Putamen (tissue), 1 donor: Measurements from ENCODE around the gene INSR.
"Not testable (repeated sequence)": the region's sequence is repeated elsewhere in the genome, so short reads cannot be mapped to it uniquely, and the experiment has no call there.

Experiments used
- DNase-seq: peaks from one replicate; pipeline ENCODE4 v3.0.0-alpha.2; 2016; ENCODE audit warnings: low spot score

Gene INSR

GRCh38 chr19:7293762-7294557 lies at the start of gene INSR:
TSS of gene INSR (minus strand) at chr19:7294414. CDS start at chr19:7293891, 523 bp downstream.
- DNase-seq: peak; percentile 91

GRCh38 chr19:7342143-7342542 lies 47.9 kb upstream of the INSR start:
- no peak for DNase-seq

DNA sequence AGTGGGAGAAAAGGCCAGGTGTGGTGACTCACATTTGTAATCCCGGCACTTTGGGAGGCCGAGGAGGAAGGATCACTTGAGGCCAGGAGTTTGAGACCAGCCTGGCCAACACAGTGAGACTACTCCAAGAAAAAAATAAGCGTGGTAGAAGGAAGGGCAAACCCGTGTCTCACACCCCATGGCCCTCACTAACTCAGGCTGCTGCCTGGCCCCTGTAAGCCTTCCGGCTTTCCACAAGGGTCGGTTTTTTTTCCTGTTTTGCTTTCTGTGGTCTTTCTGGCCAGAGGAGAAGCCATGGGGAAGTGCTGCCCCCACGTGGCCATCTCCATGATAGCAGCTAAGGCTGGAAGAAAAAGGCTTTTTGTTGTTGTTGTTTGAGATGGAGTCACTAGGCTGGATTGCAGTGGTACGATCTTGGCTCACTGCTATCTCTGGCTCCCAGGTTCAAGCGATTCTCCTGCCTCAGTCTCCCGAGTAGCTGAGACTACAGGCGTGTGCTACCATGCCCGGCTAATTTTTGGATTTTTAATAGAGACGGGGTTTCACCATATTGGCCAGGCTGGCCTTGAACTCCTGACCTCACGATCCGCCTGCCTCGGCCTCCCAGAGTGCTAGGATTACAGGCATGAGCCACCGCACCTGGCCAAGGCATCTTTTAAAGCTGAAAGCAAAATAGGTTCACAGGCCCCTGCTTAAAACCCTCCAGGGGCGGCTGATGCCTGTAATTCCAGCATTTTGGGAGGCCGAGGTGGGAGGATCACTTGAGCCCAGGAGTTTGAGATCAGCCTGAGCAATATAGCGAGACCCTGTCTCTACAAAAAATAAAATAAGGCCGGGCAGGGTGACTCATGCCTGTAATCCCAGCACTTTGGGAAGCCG lies 47.0 kb upstream of the INSR start:
- peak; percentile 58 for DNase-seq

GRCh38 chr19:7337380-7338194 lies 43.4 kb upstream of the INSR start:
- DNase-seq: peak; percentile 15

DNA sequence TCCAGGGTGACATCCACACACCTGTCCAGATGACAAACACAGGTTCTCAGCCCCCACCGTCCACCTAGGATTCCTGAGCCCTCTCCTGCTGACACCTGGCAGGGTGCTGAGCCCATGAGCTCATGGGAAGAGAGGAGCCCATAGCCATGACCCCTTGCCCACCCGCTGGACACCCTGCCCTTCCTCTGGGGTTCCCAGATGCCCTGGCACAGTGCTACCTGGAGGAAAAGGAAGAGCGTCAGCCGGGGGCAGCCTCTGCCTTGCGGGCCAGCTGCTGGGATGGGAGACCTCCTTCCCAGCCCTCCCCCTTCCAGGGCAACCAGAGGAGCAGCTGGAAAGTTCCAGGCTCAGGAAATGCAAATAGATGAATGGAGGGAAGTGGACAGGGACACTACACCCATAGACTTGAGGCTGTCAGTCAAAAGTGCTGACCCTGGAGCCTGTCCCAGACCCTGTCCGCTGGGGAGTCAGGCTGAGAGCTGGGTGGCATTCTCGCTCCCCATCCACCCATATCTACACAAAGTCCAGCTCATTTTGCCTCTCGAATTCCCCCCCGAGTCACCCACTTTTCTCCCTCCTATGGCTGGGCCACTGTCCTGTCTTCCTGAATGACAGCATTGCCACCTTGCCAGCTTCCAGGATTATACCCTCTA lies 42.2 kb upstream of the INSR start:
- no peak for DNase-seq

- no peak for DNase-seq
Observed at GRCh38 chr19:7333198-7334118, 39.2 kb upstream of the INSR start.

DNA sequence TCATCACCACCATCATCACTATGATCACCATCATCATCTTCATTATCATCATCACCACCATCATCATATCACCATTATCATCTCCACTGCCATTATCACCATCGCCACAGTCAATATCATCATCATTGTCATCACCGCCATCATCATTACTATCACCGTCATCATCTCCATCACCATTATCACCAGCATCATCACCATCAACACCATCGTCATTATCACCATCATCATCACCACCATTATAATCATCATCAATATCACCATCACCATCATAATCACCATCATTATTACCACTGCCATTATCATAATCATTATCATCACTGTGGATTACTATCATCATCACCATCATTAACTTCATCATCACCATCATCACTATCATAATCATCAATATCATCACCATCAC lies 37.2 kb upstream of the INSR start:
- no peak for DNase-seq

DNA sequence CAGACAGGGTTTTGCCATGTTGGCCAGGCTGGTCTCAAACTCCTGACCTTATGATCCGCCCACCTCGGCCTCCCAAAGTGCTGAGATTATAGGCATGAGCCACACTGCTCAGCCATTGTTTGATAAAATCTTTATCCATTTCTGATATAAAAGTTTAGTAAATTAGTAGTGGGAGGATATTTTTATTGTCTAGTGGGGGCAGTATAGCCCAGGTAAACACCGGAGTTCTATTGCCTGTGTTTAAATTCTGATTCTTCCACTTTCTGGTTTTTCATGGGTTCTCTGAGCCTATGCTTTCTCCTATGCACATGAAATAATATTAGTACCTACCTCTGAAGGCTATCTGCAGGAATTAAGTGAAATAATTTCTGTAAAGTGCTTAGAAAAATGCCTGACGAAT lies 34.4 kb upstream of the INSR start:
- no peak for DNase-seq

GRCh38 chr19:7327802-7328201 lies 33.6 kb upstream of the INSR start:
- DNase-seq: no peak

DNA sequence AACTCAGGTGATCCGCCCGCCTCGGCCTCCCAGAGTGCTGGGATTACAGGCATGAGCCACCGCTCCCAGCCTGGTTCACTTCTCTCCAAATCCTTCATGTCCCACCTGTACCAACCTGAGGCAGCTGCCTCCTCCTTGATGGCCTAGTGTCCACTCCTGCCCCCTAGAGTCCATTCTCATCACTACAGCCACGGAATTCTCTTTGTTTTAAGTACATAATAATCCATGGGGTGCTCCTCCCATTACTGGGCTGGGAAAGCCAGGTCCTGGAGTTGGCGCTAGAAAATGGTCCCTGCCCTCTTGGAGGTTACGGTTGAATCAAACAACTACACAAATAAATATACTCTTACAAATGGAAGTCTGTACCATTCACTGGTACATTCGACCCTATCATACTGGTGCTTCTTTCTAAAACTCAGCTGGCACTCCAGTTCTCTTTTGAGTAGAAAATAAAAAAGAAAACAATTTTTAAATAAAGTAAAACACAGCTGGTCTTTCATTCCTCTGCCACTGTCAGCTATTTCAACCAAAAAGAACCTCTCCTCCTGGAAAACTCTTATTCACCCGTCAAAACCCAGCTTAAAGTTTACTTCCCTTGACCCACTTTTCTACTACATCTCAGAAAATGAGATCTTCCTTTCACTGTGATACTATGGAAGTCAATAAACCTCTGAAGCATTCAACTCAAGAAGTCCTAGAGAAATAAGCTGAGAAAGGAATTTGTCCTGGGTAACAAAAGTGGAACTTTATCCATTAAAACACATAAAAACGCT lies 32.1 kb upstream of the INSR start:
- no peak for DNase-seq

- DNase-seq: no peak
Observed at GRCh38 chr19:7318176-7318575, 24.0 kb upstream of the INSR start.

- DNase-seq: no peak
Observed at GRCh38 chr19:7312816-7313215, 18.6 kb upstream of the INSR start.

DNA sequence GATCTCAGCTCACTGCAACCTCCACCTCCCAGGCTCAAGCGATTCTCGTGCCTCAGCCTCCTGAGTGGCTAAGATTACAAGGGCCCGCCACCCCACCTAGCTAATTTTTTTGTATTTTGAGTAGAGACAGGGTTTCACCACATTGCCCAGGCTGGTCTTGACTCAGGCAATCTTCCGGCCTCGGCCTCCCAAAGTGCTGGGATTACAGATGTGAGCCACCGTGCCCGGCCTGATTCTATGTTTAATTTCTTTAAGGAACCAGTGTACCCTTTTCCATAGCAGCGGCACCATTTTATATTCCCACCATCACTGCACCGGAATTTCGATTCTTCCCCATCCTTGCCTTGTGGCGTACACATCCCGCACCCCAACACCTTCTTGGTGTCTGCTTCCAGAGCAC lies 17.7 kb upstream of the INSR start:
- DNase-seq: no peak

GRCh38 chr19:7308327-7308726 lies 14.1 kb upstream of the INSR start:
- DNase-seq: not testable (repeated sequence)

DNA sequence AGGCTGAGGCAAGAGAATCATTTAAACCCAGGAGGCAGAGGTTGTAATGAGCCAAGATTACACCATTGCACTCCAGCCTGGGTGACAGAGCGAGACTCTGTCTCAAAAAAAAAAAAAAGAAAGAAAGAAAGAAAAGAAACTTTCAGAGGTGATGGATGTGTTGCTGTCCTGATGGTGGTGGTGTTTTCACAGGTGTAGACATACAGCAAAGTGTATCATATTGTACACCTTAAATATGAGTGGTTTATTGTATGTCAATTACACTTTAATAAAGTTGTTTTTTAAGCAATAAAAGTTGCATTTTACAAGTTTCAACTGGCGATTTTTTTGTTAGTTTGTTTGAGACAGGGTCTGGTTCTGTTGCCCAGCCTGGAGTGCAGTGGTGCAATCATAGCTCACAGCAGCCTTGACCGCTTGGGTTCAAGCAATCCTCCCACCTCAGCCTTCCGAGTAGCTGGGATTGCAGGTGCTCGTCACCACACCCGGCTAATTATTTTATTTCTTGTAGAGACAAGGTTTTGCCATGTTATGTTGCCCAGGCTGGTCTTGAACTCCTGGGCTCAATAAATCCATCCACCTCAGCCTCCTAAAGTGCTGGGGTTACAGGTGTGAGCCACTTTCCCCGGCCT lies 13.5 kb upstream of the INSR start:
- DNase-seq: no peak

DNA sequence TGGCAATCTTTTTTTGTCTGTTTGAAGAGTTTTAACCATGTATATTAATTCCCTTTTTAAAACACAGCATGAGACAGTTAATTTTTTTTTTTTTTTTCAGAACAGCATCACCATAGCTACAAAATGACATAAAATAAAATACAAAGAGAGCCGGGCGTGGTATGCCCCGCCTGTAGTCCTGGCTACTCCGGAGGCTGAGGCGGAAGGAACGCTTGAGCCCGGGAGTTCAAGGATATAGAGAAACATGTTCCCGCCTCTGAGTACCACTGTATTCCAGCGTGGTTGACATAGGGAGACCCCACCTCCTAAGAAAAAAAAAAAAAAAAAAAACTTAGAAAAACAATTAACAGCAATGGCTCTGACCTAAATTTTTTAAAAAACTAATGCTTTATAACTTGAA lies 10.0 kb upstream of the INSR start:
- DNase-seq: no peak

- DNase-seq: no peak
Observed at GRCh38 chr19:7303470-7303869, 9.3 kb upstream of the INSR start.

DNA sequence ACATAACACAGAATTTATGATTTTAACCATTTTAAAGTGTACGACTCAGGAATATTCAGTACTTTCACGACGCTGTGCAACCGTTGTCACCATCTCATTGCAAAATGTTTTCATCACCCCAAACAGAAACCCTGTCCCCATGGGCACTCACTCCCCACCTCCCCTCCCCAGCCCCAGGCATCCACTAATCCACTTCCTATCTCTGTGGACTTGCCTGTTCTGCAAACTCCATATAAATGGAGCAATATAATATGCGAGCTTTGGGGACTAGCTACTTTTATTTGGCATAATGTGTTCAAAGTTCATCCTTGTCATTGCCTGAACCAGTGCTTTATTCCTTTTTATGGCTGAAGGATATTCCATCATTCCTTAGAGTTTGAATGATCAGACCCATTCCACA lies 7.3 kb upstream of the INSR start:
- DNase-seq: no peak

DNA sequence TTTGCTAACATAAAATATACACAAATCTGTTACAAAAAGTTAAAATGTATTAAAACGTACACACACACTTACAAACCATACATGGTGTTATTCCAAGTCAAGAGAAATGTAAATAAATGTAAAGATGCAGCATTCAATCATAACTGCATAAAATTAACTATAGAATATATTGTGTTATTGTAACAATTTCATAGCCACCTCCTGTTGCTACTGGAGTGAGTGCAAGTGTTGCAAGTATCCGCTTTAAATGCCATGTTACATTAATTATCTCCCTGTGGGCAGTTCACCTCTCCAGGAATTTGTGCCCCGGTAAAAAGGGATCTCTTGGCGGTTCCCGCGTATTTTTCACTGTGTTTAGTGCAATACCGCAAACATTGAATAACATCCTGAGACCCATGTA lies 3.5 kb upstream of the INSR start:
- DNase-seq: no peak
